H1 (cell line): ENCODE measurements around the gene NCOA1. TPM values are rescaled to one million over a fixed set of nuclear protein-coding genes. Genes with fewer than 3 reads are reported as not detected.

Experiments used
- CTCF ChIA-PET: fragments of 300-600 bp; sonication (Branson Sonifier 250); formaldehyde crosslinking; loops from one replicate; lab custom pipeline; 2021; ENCODE audit not compliant: partially characterized antibody; lab: Charles Lee
- POLR2A ChIA-PET: fragments of 300-600 bp; sonication (Branson Sonifier 250); formaldehyde crosslinking; loops from one replicate; lab custom pipeline; 2021; ENCODE audit warnings: inconsistent platforms; ENCODE audit not compliant: partially characterized antibody; lab: Charles Lee
- DNase-seq, 2 experiments: peaks; one replicate each; pipeline versions ENCODE4 v3.0.0 to v3.0.0-alpha.2; 2010 to 2022; ENCODE audit warnings: low spot score in 2 of 2, low read depth in 1 of 2, mixed read lengths in 1 of 2
- FAIRE-seq: peaks from 2 replicates; lab custom pipeline; 2011; peaks lifted over from hg19 to GRCh38; lab: Jason Lieb, UNC
- H2AFZ ChIP-seq: 2 replicates; pipeline ENCODE4 v1.8.1; 2012; ENCODE audit warnings: low read length, inconsistent platforms
- H2AK5ac ChIP-seq: 2 replicates; pipeline ENCODE4 v1.6.1; 2013; ENCODE audit warnings: low read depth, low read length
- H2BK120ac ChIP-seq: replicated peaks from 2 replicates; pipeline ENCODE3; 2013; ENCODE audit warnings: low read depth, low read length, inconsistent platforms
- H2BK12ac ChIP-seq: 2 replicates; pipeline ENCODE4 v1.6.1; 2013; ENCODE audit warnings: low read depth, low read length
- H2BK15ac ChIP-seq: 2 replicates; pipeline ENCODE4 v1.6.1; 2013; ENCODE audit warnings: low read length
- H2BK20ac ChIP-seq: 2 replicates; pipeline ENCODE4 v1.6.1; 2013; ENCODE audit warnings: low read length
- H2BK5ac ChIP-seq: 2 replicates; pipeline ENCODE4 v1.6.1; 2013; ENCODE audit warnings: low read depth, low read length
- H3K14ac ChIP-seq: 2 replicates; pipeline ENCODE4 v1.6.1; 2013; ENCODE audit warnings: inconsistent platforms; ENCODE audit not compliant: insufficient read length
- H3K18ac ChIP-seq: 2 replicates; pipeline ENCODE4 v1.6.1; 2013; ENCODE audit warnings: low read length; ENCODE audit errors: extremely low read depth
- H3K23ac ChIP-seq: 2 replicates; pipeline ENCODE4 v1.6.1; 2013; ENCODE audit warnings: inconsistent platforms; ENCODE audit not compliant: insufficient read length
- H3K23me2 ChIP-seq: 2 replicates; pipeline ENCODE4 v1.6.1; 2013; ENCODE audit warnings: low read depth, low read length
- H3K27ac ChIP-seq: 2 replicates; pipeline ENCODE4 v1.6.1; 2011; ENCODE audit warnings: low read depth, low read length, inconsistent platforms
- H3K27me3 ChIP-seq, 4 experiments: replicated peaks in 1 of 4; 1 replicate in 1 of 4; 2 replicates in 3 of 4; pipeline versions ENCODE4 v1.6.1 to v1.8.1; 2011 to 2013; ENCODE audit warnings: low read length in 3 of 4, mild to moderate bottlenecking in 3 of 4, inconsistent platforms in 2 of 4, mixed read lengths in 2 of 4, moderate library complexity in 1 of 4; ENCODE audit not compliant: control insufficient read depth in 3 of 4, insufficient read depth in 3 of 4; ENCODE audit errors: extremely low read depth in 1 of 4
- H3K36me3 ChIP-seq, 4 experiments: 2 replicates each; pipeline versions ENCODE4 v1.6.1 to v1.8.1; 2011 to 2013; ENCODE audit warnings: mild to moderate bottlenecking in 4 of 4, low read length in 3 of 4, moderate library complexity in 2 of 4, control low read depth in 1 of 4, inconsistent platforms in 1 of 4; ENCODE audit not compliant: insufficient read depth in 4 of 4, control insufficient read depth in 2 of 4
- H3K4ac ChIP-seq: replicated peaks from 2 replicates; pipeline ENCODE3; 2013; ENCODE audit warnings: low read length, low read depth, mixed read lengths, inconsistent platforms; ENCODE audit not compliant: insufficient read length
- H3K4me1 ChIP-seq, 4 experiments: replicated peaks in 1 of 4; 1 replicate in 1 of 4; 2 replicates in 3 of 4; pipeline versions ENCODE4 v1.6.1 to v1.8.1; 2011 to 2013; ENCODE audit warnings: low read length in 3 of 4, inconsistent platforms in 2 of 4, mixed read lengths in 1 of 4; ENCODE audit not compliant: insufficient read depth in 4 of 4, control insufficient read depth in 3 of 4
- H3K4me2 ChIP-seq, 2 experiments: 2 replicates each; pipeline versions ENCODE4 v1.6.1 to v1.8.1; 2011 to 2013; ENCODE audit warnings: low read depth in 2 of 2, low read length in 2 of 2, control low read depth in 1 of 2, inconsistent platforms in 1 of 2, mild to moderate bottlenecking in 1 of 2; ENCODE audit not compliant: insufficient read depth in 1 of 2
- H3K4me3 ChIP-seq, 4 experiments: fragments of 200-600, 300-600 bp in 1 of 4; sonication (generic), shearing (Covaris generic), sonication (Bioruptor Twin) in 1 of 4; 2 replicates each; pipeline versions ENCODE4 v1.5.1 to v1.8.1; 2011 to 2016; ENCODE audit warnings: low read length in 4 of 4, low read depth in 3 of 4, control low read depth in 2 of 4, inconsistent platforms in 2 of 4, mild to moderate bottlenecking in 2 of 4, mixed read lengths in 1 of 4, moderate library complexity in 1 of 4; ENCODE audit not compliant: insufficient read depth in 2 of 4; ENCODE audit errors: extremely low read depth in 1 of 4
- H3K56ac ChIP-seq: replicated peaks from 2 replicates; pipeline ENCODE3; 2013; ENCODE audit warnings: low read depth, mild to moderate bottlenecking, mixed read lengths, low read length, inconsistent platforms; ENCODE audit not compliant: insufficient read length
- H3K79me1 ChIP-seq: 2 replicates; pipeline ENCODE4 v1.6.1; 2013; ENCODE audit warnings: low read depth, low read length, control low read depth
- H3K79me2 ChIP-seq, 2 experiments: 2 replicates each; pipeline versions ENCODE4 v1.6.1 to v1.8.1; 2012 to 2013; ENCODE audit warnings: low read length in 2 of 2, mild to moderate bottlenecking in 2 of 2, inconsistent platforms in 1 of 2; ENCODE audit not compliant: insufficient read depth in 2 of 2, control insufficient read depth in 1 of 2
- H3K9ac ChIP-seq, 4 experiments: replicated peaks in 1 of 4; 1 replicate in 1 of 4; 2 replicates in 3 of 4; pipeline versions ENCODE4 v1.6.1 to v1.8.1; 2011 to 2013; ENCODE audit warnings: low read depth in 3 of 4, low read length in 3 of 4, control low read depth in 2 of 4, mild to moderate bottlenecking in 2 of 4, moderate library complexity in 2 of 4, inconsistent platforms in 1 of 4; ENCODE audit errors: extremely low read depth in 1 of 4
- H3K9me3 ChIP-seq, 2 experiments: 2 replicates each; pipeline versions ENCODE4 v1.6.1 to v1.8.1; 2012 to 2013; ENCODE audit warnings: mild to moderate bottlenecking in 2 of 2, moderate library complexity in 2 of 2, control low read depth in 1 of 2, inconsistent platforms in 1 of 2, low read depth in 1 of 2, low read length in 1 of 2, mixed read lengths in 1 of 2; ENCODE audit not compliant: insufficient read depth in 2 of 2
- H4K20me1 ChIP-seq, 2 experiments: replicated peaks in 1 of 2; 2 replicates each; pipeline versions ENCODE3 to v1.8.1; 2011 to 2013; ENCODE audit warnings: inconsistent platforms in 2 of 2, low read length in 2 of 2, mild to moderate bottlenecking in 1 of 2; ENCODE audit not compliant: insufficient read depth in 2 of 2, control insufficient read depth in 1 of 2
- H4K5ac ChIP-seq: 2 replicates; pipeline ENCODE4 v1.6.1; 2013; ENCODE audit warnings: low read length, low read depth, mixed read lengths, inconsistent platforms; ENCODE audit not compliant: insufficient read length
- H4K8ac ChIP-seq: 2 replicates; pipeline ENCODE4 v1.8.0; 2013; ENCODE audit warnings: mild to moderate bottlenecking, moderate library complexity, low read length, inconsistent platforms; ENCODE audit not compliant: insufficient read depth; ENCODE audit errors: extremely low read depth
- H4K91ac ChIP-seq: replicated peaks from 2 replicates; pipeline ENCODE3; 2013; ENCODE audit warnings: low read length, mixed read lengths, inconsistent platforms; ENCODE audit not compliant: insufficient read length
- JUND ChIP-seq: IDR thresholded peaks from 2 replicates; pipeline ENCODE4 v1.6.1; 2011; ENCODE audit warnings: mild to moderate bottlenecking, improper control_type of control experiment, low read length
- SIRT6 ChIP-seq: IDR thresholded peaks from one replicate; pipeline ENCODE4 v1.7.1; 2012; ENCODE audit warnings: low read length, inconsistent platforms
- YY1 ChIP-seq: IDR thresholded peaks from 2 replicates; pipeline ENCODE4 v1.6.1; 2011; ENCODE audit warnings: low read depth, mild to moderate bottlenecking, low read length
- WGBS, 2 experiments: shearing (Covaris generic) in 1 of 2; methylation state at CpG; one replicate each; pipeline versions ENCODE4 v1.1.6 to v1.1.7; 2013 to 2015; ENCODE audit warnings: low lambda C conversion rate in 2 of 2, mixed read lengths in 2 of 2, inconsistent platforms in 1 of 2, low coverage in 1 of 2, missing lambda C conversion rate in 1 of 2; ENCODE audit not compliant: insufficient replicate concordance in 2 of 2, insufficient coverage in 1 of 2, insufficient read length in 1 of 2; ENCODE audit errors: extremely low coverage in 1 of 2, missing lambda C conversion rate in 1 of 2; 5-methylcytosine and 5-hydroxymethylcytosine counted together
- polyA plus RNA-seq, 7 experiments: library from polyadenylated mRNA; depleted of rRNA in 3 of 7; stranded (reverse) in 5 of 7; unstranded in 2 of 7; fragments of >200 nt in 5 of 7; fragments of 200-250 nt in 2 of 7; gene quantifications; 1 replicate in 5 of 7; 2 replicates in 1 of 7; 4 replicates in 1 of 7; pipeline versions ENCODE4 v1.2.1 to v1.2.3, GENCODE V29; 2011 to 2013; ENCODE audit warnings: missing spikeins in 2 of 7, mixed read lengths in 2 of 7
- total RNA-seq: library from RNA; stranded (reverse); fragmentation: NEBNext Ultra II Directional; extraction: Animal tissue kit (Norgen Biotek cat#: 25700); gene quantifications from 2 replicates; pipeline ENCODE4 v1.2.1, GENCODE V29; 2021

Gene NCOA1
- total and polyA plus RNA-seq, 2 of the 8 experiments (the other 6 are each of a cell fraction or from before 2014, with no cell fraction given): 12.8 to 17.9 TPM

DNA sequence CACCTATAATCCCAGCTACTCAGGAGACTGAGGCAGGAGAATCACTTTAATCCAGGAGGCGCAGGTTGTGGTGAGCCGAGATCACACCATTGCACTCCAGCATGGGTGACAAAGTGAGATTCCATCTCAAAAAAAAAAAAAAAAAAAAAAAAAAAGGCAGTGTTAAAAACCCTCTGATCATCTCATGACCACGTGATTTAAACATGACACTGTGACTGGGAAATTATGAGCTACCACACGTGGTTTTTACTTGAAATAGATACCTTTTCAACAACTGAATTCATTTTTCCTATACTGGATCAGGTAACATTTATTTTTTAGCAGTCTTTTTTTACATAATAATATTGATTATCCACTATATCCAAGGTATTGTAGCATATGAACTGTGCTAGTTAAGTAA, 199.5 kb downstream of the NCOA1 start:
- Histone ChIP-seq H4K5ac (no peak overlapping the region), H3K9me3 (no peaks in the 10 kb centered on the region), H3K36me3 (no peaks in the 10 kb centered on the region), H3K4me2 (no peak overlapping the region), H4K20me1 (no peaks in the 10 kb centered on the region), H3K14ac (no peak overlapping the region), H4K91ac (no peak overlapping the region), H3K4me1 (no peaks in the 10 kb centered on the region), H2BK120ac (no peak overlapping the region), H3K27ac (no peak overlapping the region), H3K27me3 (no peaks in the 10 kb centered on the region), H4K8ac (no peak overlapping the region), H3K4me3 (no peak overlapping the region), H2BK20ac (no peak overlapping the region), H3K79me2 (no peaks in the 10 kb centered on the region), H2BK12ac (no peak overlapping the region), H3K79me1 (no peaks in the 10 kb centered on the region), H3K9ac (no peak overlapping the region), H3K56ac (no peak overlapping the region), H2AK5ac (no peak overlapping the region), H2AFZ (no peak overlapping the region), H3K23me2 (no peaks in the 10 kb centered on the region), H3K18ac (no peak overlapping the region)
- 90% methylated on average over 2 of the region's 4 CpGs; no CpG with 5 or more reads in 1 of the 2 experiments for WGBS, 2 experiments
- ChIA-PET CTCF (no interaction called here), POLR2A (no interaction called here)
- FAIRE-seq: no peak
- no peak for TF ChIP-seq JUND
- no peak for TF ChIP-seq SIRT6
- TF ChIP-seq YY1: no peak
- TF ChIP-seq, all 59 proteins: peak for 0
- no peak for DNase-seq
- H3K4ac ChIP-seq: no peak overlapping the region
- no peak overlapping the region for H2BK15ac ChIP-seq
- no peak overlapping the region for H3K23ac ChIP-seq
- H2BK5ac ChIP-seq: no peak overlapping the region
